T-helper 2 cell treated with Interferon-gamma antibody and Interleukin-4, amounts not matched to agents 100 ng/mL and 5 ng/mL, for 36 hours (primary cell): ENCODE measurements around the gene AATK. TPM values are rescaled to one million over a fixed set of nuclear protein-coding genes. Genes with fewer than 3 reads are reported as not detected.
"Not testable (repeated sequence)": the region's sequence is repeated elsewhere in the genome, so short reads cannot be mapped to it uniquely, and the experiment has no call there.

Experiments
- intact Hi-C: fragments of 100-400 bp; cut with micrococcal nuclease; formaldehyde crosslinking; loops from one replicate; pipeline ENCODE4 v1.15.1; 2023
- total RNA-seq: library from RNA; stranded (reverse); gene quantifications from 2 replicates; pipeline ENCODE4 v1.2.3, GENCODE V29; 2022

AATK gene
- total RNA-seq, 1 donor from 2014 or later = 0.27 TPM

DNA sequence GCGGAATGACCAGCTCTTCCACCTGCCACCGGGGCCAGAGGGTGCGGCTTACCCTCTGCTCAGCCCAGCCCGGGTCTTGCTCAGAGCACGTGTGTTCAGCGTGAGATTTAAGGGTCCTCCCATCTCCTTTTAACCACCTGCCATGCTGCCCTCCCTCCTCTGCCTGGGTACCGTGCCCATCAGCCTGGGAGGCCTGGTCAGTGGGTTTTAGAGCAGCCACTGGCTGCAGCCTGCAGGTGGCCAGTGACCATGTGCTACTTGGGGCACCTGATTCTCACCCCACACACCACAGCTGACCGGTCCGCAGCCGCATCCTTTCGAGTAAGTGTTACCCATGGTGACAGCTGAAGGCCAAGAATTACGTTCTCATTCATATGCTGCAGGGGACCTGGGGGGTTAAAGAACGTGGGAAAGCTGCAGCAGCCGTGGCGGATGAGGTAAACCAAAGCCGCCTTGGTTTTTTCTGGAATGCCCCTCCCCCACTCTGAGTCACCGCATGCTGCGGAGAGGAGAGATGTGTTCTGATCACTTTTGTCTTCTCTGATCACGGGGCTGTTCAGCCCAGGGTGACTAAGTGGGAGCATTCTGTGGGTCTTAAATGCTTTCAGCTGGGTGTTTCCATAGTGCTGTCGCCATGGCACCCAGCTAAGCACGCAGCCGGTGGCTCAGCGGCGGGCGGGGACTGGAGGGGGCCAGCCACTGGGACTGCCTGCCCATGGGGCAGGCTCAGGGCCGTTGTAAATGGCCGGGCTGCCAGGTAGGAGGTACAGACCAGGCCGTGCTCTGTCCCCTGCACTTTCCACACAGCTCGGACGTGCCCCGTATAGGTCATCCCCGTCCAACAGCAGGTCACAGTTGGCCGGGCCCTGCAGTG, 71.3 kb downstream of the AATK start:
- intact Hi-C loops = no loop called here

DNA sequence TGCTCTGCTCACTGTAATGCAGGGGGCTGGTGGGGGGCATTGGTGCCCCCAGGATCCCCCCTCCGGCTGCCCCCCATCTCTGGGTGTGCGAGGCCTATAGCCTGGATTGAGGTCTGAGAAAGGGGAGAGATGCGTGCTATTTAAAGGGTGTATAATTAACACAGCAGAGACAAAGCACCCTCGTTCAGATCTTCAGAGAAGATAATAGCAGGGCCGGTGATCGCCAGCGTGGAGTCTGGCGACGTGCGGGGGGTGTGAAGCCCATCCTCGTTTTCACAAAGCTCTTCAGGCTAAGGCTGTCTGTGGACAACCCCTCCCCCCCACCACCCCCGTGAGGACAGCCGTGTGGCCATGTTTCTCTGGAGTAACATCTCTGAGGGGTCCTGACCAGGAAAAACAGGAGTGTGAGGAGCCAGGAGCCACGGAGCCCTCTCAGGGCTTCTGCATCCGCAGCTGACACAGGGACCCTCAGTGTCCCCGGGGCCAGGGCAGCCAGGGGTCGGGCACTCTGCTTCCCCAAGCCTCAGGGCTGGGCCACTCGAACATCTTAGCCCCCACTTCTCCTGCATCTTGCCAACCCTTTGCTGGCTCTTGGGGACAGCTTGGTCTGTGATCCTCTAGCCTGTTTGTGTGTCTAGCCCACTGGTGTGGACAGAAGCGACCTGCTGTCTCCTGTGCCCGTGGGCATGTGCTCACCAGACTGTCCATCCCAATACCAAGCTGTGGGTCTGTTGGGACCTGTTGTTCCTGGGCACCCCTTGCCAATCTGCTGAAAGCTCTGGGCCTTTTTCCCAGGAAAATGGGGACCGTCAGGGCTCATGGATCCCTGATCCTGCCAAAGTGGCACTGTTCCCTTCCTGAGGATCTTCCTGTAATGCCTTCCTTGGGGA, 72.2 kb downstream of the AATK start:
- intact Hi-C loops = no loop called here

DNA sequence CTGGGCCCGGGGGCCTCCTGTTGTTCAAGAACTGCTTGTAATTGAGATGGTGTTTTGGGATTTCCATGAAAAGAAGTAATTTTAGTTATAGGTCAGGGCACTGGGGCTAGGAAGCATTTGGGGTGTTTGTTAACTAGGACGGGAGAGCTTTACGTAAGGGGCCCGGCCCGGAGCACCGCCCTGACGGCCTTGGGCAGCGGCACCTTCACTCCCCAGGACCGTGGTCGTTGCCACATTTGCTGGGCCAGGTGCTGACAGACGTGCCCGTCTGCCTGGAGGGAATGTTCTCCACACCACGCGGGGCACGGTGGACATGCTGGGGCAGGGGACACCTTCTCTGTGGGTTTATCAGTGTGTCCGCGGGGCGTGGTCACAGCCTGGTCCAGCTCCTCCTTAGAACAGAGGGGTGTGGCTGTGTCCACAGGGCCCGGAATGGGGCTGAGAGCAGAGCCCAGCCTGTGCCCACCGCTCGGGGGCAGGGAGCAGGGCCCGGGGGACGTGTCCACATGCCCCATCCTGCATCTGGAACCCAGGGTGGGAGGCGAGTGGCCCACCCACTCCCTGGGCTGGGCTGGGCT, 73.4 kb downstream of the AATK start:
- intact Hi-C loops = no loop called here

DNA sequence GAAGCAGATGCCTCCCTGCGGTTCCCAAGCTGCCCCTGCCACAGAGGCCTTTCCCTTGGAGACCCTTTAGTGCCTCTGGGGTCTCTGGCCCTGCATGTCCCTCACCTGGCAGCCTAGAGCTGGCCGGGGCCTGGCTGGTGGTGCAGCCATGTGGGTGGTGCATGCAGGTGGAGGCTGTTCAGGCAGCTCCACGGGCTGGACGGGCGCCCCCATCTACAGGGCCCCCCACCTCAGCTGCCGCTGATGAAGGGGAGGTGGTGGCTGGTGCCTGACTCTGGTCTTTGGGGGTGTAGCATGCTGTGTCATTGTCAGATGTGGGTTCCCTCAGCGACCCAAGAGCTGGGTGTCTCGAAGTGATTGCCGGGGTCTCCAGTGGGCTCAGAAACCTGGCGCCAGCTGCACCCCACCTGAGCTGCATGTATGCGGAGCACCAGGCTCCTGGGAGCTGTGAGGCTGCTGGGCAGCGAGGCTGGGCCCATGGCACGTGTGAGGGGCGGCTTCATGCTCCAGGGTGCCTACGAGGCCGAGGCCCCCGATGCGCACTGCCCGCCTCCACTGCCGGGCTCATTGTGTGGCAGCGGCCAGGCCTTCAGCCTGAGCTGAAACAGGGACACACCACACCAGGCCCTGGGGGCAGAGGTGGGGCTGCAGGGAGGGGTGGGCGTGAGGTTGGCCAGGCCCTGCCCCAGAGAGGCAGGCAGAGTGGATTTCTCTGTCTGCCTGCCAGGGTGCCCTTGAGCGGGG, 74.1 kb downstream of the AATK start:
- intact Hi-C loops = no loop called here

DNA sequence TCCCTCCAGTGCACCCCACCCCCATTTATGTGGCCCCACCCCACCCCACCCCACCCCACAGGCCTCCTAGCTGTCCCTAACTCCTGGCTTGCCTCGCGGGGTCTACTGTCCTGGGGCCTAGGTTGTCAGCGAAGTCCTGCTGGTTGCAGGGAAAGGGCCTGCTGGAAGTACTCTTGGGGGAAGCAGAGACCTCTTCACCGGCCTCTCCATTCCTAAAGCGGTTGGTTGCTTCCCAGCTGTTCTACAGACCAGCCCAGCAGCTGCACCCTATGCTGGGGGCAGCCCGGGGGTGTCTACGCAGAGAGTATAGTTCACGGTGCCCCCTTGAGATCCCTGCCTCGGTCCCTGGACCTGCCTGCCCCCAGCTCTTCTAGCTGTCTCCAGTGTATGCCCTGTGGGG, 74.9 kb downstream of the AATK start:
- intact Hi-C loops = no loop called here

DNA sequence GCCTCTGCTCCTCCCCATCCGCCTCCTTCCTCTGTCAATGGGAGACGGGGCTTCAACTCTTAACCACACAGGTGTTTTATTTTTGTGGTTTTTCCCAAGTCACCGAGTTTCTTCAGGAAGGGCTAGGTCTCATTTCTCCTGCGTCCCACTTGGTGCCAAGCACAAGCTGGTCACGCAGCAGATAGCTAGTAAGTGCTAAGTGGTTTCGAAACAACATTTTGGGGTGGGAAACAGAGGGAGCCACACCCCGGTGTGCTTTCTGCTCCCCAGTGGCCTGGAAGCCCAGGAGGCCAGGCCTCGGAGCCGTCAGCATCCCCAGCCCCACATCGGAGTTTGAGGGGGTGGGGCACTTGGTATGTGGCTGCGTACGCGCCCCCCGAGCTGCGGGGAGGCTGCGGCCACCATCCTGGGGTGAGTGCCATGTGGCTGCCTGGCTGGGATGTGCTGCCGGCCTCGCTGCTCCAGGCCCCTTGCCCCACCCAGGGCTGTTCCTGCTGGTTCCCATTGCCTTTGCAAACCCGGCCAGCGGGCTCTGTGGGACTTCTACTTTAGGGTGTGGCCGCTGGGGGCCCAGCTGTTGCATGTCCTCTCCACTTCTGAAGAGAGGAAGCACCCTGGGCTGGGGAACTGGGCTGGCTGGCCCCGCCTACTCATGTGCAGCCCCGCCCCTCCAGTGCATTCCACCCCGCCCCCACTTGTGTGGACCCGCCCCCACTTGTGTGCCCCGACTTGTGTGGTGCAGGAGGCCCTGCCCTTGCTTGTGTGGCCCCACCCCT, 75.5 kb downstream of the AATK start:
- intact Hi-C loops = no loop called here

DNA sequence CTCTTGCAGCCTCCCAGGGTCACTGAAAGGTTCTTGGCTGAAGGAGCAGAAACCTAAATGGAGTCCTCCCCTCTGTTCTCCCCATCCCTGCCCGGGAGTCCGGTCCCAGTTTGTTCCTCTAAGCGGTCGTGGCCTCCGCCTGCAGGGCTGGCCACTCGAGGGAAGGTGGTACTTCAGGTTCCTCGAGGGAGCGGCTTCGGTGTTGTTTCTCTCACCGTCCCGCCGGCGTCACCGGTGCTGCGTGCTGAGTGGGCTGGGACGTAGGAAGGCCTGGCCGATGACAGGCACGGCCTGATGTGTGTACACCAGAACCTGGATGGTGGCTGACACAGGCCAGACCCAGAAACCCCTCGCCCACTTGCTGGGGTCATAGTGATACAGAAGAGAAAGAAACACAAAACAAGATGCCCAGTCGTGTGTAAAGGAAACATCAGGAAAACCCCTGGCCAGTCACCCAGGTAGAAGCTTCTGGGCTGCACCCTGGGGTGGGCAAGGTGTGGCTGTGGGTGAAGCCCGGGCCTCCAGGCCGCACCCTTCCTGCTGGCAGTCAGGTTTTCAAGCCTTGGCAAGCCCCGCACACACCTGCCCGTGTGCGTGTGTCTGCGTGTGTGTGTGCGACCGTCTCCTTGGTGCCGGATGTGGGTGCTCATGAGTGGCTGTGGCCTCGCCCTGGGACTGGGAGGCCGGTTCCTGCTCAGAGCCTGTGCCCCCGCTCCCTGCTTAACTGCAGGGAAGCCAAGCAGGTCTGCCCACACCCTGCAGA, 79.1 kb downstream of the AATK start:
- intact Hi-C loops = no loop called here

DNA sequence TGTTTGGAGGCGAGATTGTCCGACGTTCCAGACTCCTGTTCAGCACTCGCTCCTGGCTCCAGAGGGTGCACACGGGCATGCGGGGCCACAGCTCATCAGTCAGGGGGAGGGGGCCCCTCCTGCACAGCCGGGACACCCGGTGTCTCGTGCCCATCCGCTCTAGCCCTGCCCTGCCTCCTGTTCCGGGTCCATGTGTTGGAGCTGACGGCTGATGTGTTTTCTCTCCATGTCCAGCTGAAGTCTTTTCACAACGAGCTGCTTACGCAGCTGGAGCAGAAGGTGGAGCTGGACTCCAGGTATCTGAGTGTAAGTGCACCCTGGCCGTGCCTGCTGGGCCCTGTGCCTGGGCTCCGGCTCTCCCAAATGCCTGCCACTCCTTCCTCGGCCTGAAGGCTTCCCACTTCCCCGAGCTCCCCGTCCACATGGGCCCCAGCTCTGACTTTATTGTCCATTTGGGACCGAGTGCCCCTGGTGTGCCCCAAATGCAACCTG, 80.6 kb downstream of the AATK start:
- intact Hi-C loops = no loop called here

DNA sequence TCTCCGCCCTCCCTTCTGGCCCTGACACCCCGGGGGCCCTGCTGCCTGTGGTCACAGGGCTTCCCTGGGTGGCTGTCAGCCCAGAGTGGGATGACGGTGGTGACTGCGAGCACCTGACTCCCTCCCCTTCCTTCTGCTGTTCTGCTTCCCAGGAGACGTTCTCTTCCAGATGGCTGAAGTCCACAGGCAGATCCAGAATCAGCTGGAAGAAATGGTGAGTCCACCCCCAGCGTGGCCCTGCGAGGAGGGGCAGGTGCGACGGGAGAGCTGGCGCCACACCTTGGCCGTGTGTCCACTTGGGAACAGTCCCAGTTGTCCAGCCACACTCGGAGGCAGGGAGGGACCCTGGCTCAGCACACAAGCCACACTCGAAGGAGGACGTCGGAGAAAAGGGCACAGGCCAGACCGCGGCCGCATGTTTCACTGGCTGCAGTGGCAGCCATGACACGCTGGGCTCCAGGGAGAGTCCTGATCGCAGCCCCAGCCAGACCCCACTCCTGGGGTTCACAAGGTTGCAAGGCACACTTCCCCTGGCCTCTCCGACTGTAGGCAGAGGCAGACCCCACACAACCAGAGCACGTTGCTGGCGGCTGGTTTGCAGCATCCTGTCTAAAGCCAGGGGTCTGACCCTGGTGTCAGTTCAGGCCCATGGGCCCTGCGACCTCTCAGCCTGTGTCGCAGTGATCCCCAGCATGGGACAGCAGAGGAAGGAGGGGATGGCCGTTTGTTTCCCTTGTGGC, 81.2 kb downstream of the AATK start:
- intact Hi-C loops = no loop called here

DNA sequence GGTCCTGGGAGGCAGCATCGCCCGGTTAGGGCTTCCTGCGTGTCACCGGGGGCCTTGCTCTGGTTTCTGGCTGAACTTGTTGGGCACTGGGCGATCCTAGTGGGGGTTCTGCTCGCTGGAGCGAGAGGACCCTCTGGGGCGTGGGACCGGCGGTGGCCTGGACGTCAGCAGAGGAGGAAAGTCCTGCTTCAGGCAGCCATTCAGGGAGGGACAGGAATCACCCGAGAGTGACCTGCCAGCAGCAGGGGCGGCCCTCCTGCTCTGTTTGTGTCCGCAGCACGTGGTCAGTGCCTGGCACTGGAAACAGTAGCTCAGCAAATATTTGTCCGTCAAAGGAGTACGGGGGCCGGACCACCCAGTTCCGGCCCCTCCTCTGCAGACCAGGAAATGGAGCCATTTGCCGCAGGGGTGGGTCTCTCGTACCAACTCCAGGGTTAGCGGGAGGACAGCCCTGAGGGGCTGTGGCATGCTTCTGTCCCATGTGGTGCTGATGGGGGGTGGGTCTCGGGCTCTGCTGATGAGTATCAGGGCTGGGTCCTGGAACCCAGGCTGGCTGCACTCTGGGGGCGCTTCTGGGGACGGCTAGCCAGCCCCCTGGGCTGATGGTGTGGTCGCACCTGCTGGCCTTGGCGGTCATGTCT, 82.8 kb downstream of the AATK start:
- intact Hi-C loops = no loop called here

DNA sequence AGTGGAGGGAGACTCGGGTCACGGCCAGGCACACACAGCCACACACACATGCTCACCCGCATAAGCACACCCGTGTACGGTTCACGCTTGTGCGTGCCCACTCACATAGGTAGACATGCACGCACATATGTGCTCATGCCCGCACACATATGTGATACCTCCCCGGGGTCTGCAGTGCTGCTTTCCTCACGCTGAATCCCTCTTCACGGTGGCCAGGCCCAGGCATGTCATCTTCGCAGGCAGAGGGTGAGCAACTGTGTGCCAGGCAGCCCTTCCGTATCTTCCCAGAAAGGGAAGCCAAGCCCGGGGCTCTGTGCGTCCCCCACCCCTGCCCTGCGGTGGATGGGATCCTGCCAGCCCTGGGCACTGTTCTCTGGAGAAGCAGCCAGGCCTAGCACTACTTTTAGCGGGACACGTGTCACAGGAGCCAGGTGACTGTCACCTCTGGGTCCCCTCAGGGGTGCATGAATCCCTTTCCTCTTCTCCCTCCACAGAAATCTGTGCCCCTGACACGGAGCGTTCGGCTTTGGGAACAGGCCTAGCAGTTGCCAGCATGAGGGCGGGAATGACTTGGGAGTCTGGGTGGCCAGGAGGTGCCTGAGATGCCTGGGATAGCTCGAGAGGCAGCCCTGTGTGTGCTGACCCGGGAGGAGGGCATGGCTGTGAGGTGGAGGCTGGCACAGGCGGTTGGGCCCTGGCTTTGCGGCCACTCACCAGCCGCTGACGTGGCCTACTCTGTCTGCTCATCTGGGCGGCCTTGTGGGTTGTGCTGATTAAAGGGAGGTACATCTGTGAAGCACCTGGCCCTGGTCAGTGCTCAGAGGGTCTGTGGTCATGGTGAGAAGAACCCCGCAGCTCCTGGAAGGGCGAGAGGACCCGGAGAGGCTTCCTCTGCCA, 83.6 kb downstream of the AATK start:
- intact Hi-C loops = no loop called here

DNA sequence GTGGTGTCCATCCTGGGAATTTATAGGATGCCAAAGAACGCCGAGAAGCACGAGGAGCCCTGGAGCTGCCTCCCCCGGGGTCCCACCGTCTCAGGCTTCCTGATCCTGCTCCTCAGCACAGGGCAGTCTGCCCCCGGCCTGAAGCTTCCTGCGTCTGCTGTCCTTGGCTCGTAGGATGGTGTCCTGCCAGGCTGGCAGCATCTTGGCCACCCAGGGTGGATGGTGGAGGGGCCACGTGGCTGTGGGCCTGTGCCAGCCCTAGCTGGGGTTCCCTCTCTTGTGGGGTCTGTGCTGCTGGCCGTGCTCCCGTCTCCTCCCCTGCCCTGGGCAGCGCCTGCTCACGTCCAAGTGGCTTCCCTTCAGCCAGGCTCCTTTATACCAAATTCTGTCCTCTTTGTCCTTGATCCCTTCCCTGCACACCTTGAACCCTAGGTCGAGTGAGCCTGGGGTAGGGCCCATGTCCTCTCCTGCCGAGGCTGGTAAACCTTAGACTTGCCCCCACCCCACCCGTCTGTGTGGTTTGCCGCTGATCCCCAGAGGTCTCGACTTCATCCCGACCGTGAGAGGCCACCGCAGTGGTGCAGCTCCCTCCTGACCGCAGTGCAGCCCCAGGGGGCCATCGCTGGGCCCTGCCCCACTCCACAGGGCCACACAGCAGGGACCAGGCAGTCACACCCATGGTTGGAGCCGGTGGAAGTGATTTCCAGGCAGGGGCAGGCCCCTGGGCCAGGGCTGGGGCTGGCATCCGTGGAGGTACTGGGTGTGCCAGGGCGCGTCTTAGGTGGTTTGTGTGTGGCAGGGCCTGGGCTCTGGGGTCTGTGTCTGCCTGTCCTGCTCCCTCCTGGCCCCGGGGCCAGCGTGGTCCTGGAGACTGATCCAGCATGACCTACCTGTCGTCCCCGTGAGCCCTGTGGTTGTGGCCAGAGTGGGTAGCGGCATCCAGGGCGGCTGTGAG, 84.5 kb downstream of the AATK start:
- intact Hi-C loops = no loop called here

DNA sequence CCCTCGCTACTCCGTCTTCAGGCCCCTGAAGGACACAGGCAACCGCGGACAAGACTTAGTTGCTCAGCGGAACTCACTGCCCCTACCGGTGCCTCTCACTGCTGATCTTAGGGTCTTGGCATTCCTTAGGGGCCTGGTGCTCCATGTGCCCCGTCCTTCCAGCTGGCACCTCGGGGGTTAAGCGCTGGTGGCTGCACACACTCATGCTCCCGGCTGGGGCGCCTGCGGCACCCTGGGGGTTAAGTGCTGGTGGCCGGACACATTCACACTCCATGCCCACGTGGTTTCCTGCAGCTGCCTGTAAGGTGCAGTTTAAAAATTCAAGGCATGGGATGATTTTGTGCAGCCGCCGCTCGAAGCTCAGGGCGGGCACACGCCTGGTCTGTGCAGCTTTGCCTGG, 86.0 kb downstream of the AATK start:
- intact Hi-C loops = no loop called here

DNA sequence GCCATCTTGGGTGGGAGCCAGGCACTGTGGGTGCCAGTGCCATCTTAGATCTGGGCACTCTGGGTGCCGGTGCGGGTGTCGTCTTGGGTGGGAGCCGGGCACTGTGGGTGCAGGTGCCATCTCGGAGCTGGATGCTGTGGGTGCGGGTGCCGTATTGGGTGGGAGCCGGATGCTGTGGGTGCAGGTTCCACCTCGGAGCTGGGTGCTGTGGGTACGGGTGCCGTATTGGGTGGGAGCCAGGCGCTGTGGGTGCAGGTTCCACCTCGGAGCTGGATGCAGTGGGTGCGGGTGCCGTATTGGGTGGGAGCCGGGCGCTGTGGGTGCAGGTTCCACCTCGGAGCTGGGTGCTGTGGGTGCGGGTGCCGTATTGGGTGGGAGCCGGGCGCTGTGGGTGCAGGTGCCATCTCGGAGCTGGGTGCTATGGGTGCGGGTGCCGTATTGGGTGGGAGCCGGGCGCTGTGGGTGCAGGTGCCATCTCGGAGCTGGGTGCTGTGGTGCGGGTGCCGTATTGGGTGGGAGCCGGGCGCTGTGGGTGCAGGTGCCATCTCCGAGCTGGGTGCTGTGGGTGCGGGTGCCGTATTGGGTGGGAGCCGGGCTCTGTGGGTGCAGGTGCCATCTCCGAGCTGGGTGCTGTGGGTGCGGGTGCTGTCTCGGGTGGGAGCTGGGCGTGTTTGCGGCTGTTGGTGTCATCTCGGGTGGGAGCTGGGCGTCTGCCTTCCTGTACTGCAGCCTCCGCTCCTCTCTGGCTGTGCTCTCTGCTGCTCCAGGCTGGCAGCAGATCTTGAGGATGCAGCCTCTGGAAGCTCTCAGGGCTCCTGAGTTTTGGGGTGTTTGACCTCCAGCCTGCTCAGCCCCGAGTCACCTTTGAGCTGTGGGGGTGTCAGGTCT, 87.8 kb downstream of the AATK start:
- intact Hi-C loops = not testable (repeated sequence)

DNA sequence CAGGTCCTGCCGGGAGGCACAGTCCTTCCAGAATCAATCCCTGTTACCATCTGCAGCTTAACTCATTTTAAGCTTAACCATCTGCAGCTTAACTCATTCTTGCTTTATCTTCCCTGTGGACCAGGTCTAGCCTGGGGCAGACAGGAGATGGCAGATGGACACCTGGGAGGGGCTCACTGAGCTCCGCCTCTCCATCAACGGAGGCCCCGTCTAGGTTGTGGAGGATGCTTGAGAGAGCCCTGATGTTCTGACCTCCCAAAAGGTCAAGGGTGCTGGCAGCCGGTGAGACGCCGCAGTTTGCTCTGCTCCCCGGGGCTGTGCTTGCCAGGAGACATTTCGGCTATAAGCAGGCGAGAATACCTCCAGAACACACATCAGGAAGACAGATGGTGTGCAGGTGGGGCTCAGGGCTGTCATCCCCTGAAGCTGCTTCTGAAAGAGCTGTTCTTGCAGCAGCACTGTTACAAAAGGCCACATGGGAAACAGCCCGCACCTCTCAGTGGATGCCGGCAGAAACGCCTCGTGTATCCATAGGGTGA, 89.8 kb downstream of the AATK start:
- intact Hi-C loops = no loop called here
